ENCODE measurements around the gene ZXDA.
"Not testable (repeated sequence)": the region's sequence is repeated elsewhere in the genome, so short reads cannot be mapped to it uniquely, and the experiment has no call there.

The ZXDA gene

DNA sequence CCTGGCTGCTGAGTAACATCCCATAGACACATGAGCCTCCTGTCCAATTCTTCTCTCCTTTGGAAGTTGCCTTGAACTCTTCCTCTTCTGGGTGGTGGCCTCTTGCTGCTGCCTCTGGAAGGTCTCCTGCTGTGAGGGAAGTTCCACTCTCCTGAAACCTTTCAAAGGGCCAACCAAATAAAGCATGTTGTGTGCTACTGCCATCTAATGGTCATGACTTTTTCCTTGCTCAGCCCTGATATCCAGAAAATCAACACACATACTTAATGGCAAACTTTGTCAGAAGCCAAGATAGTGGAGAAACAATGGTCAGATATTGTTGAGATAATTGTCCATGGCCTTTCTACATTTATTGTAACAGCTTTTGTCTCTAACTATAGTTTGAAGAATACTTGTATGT is 19.1 kb upstream of the ZXDA start:
- DNase-seq (ENCODE audit: low read depth) = no peak
- no peak overlapping the region for H3K4me3 ChIP-seq (ENCODE audit: control insufficient read depth, low read depth, low read length)
- TF ChIP-seq, protein P1, sequence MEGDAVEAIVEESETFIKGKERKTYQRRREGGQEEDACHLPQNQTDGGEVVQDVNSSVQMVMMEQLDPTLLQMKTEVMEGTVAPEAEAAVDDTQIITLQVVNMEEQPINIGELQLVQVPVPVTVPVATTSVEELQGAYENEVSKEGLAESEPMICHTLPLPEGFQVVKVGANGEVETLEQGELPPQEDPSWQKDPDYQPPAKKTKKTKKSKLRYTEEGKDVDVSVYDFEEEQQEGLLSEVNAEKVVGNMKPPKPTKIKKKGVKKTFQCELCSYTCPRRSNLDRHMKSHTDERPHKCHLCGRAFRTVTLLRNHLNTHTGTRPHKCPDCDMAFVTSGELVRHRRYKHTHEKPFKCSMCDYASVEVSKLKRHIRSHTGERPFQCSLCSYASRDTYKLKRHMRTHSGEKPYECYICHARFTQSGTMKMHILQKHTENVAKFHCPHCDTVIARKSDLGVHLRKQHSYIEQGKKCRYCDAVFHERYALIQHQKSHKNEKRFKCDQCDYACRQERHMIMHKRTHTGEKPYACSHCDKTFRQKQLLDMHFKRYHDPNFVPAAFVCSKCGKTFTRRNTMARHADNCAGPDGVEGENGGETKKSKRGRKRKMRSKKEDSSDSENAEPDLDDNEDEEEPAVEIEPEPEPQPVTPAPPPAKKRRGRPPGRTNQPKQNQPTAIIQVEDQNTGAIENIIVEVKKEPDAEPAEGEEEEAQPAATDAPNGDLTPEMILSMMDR (IDR thresholded peaks at IDR 0.05; ENCODE audit: control insufficient read depth, insufficient read depth, low read depth, low read length, missing control alignments) = peak; percentile 62

DNA sequence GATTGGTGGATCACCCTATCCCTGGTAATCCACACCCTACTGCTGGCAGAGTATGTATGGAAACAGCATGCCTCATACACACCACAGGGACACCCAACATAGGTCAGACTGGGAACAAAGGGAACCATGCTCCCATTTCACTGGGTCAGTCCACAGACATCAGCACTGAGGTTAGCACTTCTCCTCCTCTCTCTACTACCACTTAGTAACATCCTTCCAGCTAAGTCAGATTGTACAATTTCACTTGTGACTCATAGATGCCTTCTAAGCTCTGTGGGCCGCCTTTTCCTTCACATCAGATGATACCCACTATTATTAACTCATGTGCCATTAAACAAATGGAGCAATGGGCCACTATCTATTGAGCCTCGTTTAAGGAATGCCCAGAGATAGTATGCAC is 15.5 kb upstream of the ZXDA start:
- DNase-seq (ENCODE audit: low read depth) = no peak
- H3K4me3 ChIP-seq (ENCODE audit: control insufficient read depth, low read depth, low read length) = no peak overlapping the region
- TF ChIP-seq, protein P1 (IDR thresholded peaks at IDR 0.05; ENCODE audit: control insufficient read depth, insufficient read depth, low read depth, low read length, missing control alignments) = no peak

DNA sequence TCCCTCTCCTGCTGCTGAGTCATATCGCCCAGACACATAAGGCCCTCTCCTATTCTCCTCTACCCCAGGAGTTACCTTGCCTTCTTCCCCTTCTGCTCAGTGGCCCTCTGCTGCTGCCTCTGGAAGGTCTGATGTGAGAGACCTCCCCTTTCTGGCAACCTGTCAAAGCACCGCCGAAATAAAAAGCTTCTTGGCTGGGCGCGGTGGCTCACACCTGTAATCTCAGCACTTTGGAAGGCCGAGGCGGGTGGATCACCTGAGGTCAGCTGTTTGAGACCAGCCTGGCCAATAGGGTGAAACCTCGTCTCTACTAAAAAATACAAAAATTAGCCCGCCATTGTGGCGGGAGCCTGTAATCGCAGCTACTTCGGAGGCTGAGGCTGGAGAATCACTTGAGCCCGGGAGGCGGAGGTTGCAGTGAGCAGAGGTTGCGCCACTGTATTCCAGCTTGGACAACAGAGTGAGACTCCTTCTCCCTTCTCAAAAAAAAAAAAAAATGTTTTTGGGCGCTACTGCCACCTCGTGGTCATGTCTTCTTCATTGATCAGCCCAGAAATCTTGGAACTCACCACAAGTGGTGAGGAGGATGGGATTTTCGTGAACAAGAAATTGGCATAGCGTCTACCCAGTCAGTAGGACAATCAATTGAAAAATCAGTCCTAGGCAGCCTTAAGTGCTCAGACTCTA is 8.6 kb upstream of the ZXDA start:
- DNase-seq (ENCODE audit: low read depth) = no peak
- TF ChIP-seq, protein P1 (IDR thresholded peaks at IDR 0.05; ENCODE audit: control insufficient read depth, insufficient read depth, low read depth, low read length, missing control alignments) = peak; percentile 60
- no peak overlapping the region for H3K4me3 ChIP-seq (ENCODE audit: control insufficient read depth, low read depth, low read length)

DNA sequence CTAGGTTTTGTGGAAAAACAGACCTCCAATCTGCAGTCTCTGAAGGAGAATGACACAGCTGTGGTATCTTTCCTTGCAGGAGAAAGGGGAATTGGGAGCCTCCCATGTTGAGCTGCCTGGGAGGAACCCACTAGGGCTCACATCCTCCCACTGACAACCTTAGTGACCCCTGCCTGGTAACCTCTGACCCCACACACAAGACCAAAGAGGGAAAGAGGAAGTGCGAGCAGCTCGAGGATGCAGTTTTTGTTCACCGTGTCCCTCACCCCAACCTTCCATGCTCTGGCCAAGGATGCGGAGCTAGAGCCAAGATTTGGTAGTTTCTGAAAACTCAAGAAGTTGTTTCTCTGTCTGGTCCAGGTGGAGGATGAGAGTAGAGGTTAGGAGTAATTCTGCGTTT is 5.4 kb upstream of the ZXDA start:
- no peak for DNase-seq (ENCODE audit: low read depth)
- TF ChIP-seq, protein P1 (IDR thresholded peaks at IDR 0.05; ENCODE audit: control insufficient read depth, insufficient read depth, low read depth, low read length, missing control alignments) = no peak
- H3K4me3 ChIP-seq (ENCODE audit: control insufficient read depth, low read depth, low read length) = no peak overlapping the region

DNA sequence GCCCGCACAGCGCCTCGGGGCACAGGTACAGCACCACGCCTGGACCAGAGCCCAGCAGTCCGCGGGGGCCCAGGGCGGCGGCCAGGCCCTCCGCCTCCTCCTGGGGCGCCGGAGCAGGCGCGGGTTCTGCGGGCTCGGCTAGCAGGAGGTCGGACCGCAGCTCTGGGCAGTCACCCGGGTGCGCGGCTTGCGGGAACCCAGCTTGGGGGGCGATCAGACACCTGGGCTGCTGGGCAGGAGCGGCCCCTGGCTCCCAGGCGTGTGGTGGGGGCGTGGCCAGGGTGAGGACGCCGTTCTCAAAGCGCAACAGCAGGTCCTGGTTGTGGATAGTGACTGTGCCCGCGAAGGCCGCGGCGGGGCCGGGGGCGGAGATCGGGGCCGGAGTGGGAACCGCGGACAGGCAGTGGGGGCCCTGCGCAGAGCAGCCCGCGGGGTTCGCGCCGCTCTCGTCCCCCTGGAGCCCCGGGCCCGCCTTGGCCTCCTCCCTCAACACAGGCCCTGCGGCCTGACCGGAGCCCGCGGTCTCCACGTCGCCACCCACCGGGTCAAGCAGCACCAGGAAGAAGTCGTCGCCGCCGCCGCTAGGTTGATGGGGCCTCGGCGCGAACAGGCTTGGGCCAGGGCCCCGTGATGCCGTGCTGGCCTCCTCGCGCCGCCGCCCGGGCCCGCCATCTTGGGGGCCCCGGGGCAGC is 517 bp downstream of the ZXDA start:
- DNase-seq (ENCODE audit: low read depth) = not testable (repeated sequence)
- peak overlapping the region; percentile 37 for H3K4me3 ChIP-seq (ENCODE audit: control insufficient read depth, low read depth, low read length)

DNA sequence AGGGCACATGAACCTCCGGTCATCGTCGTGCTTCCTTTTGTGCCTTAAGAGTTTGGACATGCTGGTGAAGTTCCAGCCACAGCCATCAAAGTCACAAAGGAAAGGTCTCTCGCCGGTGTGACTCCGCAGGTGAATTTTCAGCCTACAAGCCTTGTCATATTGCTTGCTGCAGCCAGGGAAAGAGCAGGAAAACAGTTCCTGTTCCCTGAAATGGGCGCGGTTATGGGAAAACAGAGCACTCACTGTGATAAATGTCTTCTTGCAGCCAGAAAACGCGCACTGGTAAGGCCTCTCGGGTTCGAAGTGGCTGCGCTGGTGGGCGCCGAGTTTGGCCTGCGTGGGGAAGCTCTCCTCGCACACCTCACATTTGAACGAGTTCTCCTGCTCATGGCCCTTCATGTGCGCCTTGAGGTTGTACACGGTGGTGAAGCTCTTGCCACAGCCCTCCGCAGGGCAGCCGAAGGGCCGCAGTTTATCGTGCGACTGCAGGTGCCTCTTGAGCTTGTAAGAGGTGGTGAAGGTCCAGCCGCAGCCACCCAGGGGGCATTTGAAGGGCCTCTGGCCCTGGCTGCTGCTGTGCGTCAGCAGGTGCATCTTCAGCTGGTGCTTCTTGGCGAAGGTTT is 1.2 kb downstream of the ZXDA start:
- DNase-seq (ENCODE audit: low read depth) = not testable (repeated sequence)
- H3K4me3 ChIP-seq (ENCODE audit: control insufficient read depth, low read depth, low read length) = peak overlapping the region; percentile 37

DNA sequence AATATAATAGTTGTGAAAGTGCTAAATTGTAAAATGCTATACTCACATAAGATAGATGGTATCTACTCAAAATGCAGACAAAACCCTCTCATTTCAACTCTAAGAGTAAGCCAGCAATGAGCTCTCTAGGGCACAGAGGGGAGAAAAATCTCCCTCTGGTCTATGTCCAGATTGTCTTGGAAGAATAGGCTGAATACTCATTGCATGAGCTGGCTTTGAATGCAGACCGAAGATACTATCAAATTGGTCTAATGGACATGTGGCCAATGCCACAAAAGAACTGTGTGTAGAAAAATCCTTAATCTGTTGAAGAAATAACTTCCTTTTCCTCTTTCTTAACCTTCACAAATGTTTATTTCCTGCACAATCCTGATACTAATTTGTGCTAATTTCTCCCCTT is 3.5 kb downstream of the ZXDA start:
- H3K4me3 ChIP-seq (ENCODE audit: control insufficient read depth, low read depth, low read length) = no peak overlapping the region
- TF ChIP-seq, protein P1 (IDR thresholded peaks at IDR 0.05; ENCODE audit: control insufficient read depth, insufficient read depth, low read depth, low read length, missing control alignments) = no peak
- peak; percentile 21 for DNase-seq (ENCODE audit: low read depth)

All from AG09309 (cell line).